OCI-LY1 (cell line): ENCODE data around the gene OOSP4B.

ENCODE experiments used
- CTCF ChIP-seq: fragments of 200-600 bp; sonication (generic), shearing (Covaris generic); IDR thresholded peaks from 2 replicates; pipeline ENCODE4 v1.5.1; 2017; ENCODE audit warnings: mild to moderate bottlenecking, antibody characterized with exemption, low read length, moderate library complexity, mixed read lengths
- EZH2 ChIP-seq: fragments of 200-600 bp; sonication (generic), shearing (Covaris generic); IDR thresholded peaks from 2 replicates; pipeline ENCODE4 v1.8.0; 2017; ENCODE audit warnings: borderline replicate concordance, mixed run types, mild to moderate bottlenecking, antibody characterized with exemption, low read length, moderate library complexity, mixed read lengths

DNA sequence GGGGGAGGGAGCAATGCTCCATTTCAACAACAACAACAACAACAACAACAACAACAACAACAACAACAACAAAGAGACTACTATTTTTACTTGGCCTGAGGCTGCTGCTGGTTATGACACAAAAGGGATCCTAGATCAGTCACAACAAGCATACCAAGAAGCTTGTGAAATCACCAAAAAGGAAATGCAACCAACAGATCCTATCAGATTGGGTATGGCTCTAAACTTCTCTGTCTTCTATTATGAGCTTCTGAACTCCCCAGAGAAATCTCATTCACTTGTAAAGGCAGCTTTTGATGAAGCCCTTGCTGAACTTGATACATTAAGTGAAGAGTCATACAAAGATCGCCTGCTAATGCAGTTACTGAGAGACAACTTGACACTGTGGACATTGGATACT is 61.0 kb downstream of the OOSP4B start:
- TF ChIP-seq CTCF (no peak), EZH2 (no peak)
